Prostate gland (tissue), 2 donors: ENCODE measurements around the gene ALG1.
"Not testable (repeated sequence)": the region's sequence is repeated elsewhere in the genome, so short reads cannot be mapped to it uniquely, and the experiment has no call there.

ENCODE experiments used
- CTCF ChIP-seq, 4 experiments: fragments of 200-600 bp in 2 of 4; fragments of 450-650 bp in 2 of 4; sonication (generic) in 2 of 4; IDR thresholded peaks; 1 replicate in 3 of 4; 2 replicates in 1 of 4; pipeline ENCODE4 v1.5.1; 2016 to 2019; ENCODE audit warnings: antibody characterized with exemption in 4 of 4, mild to moderate bottlenecking in 2 of 4, moderate library complexity in 2 of 4
- POLR2A ChIP-seq: fragments of 450-650 bp; IDR thresholded peaks from one replicate; pipeline ENCODE4 v1.6.1; 2016; ENCODE audit warnings: antibody characterized with exemption, mild to moderate bottlenecking

GRCh38 chr16:5116780-5117295, 45.2 kb downstream of the ALG1 start:
- TF ChIP-seq CTCF (IDR thresholded peaks at IDR 0.05); POLR2A: not testable (repeated sequence)
